IPS DF 6.9 (cell line): ENCODE measurements around the gene NT5M.

ENCODE experiments used
- DNase-seq: peaks from one replicate; pipeline ENCODE4 v3.0.0-alpha.2; 2013; ENCODE audit warnings: low read depth, low spot score
- H3K27ac ChIP-seq: one replicate; pipeline ENCODE4 v1.5.1; 2013; ENCODE audit warnings: low read length, control low read depth
- H3K27me3 ChIP-seq: 2 replicates; pipeline ENCODE4 v1.6.1; 2013; ENCODE audit warnings: mild to moderate bottlenecking, low read length; ENCODE audit not compliant: control insufficient read depth, insufficient read depth
- H3K36me3 ChIP-seq: 2 replicates; pipeline ENCODE4 v1.6.1; 2013; ENCODE audit warnings: low read length; ENCODE audit not compliant: control insufficient read depth, insufficient read depth
- H3K4me1 ChIP-seq: 2 replicates; pipeline ENCODE4 v1.6.1; 2013; ENCODE audit warnings: low read length; ENCODE audit not compliant: control insufficient read depth, insufficient read depth
- H3K4me3 ChIP-seq: 2 replicates; pipeline ENCODE4 v1.5.1; 2013; ENCODE audit warnings: mild to moderate bottlenecking, low read length
- H3K9me3 ChIP-seq: 2 replicates; pipeline ENCODE4 v1.6.1; 2013; ENCODE audit warnings: low read length, inconsistent platforms; ENCODE audit not compliant: control insufficient read depth, insufficient read depth
- WGBS: extraction: QIAGEN DNeasy Blood & Tissue Kit; methylation state at CpG from one replicate; pipeline ENCODE4 v1.1.7; 2013; ENCODE audit warnings: mixed read lengths, missing lambda C conversion rate; ENCODE audit not compliant: insufficient read length, insufficient coverage; 5-methylcytosine and 5-hydroxymethylcytosine counted together

Gene NT5M

GRCh38 chr17:17395885-17396284 lies 92.7 kb downstream of the NT5M start:
- DNase-seq = no peak
- no peaks in the 10 kb centered on the region for H3K4me1 ChIP-seq
- no peaks in the 10 kb centered on the region for H3K9me3 ChIP-seq
- WGBS = no CpG with 5 or more reads among the region's 6 CpGs
- H3K36me3 ChIP-seq = no peaks in the 10 kb centered on the region
- H3K4me3 ChIP-seq = no peak overlapping the region
- no peak overlapping the region for H3K27ac ChIP-seq
- H3K27me3 ChIP-seq = no peaks in the 10 kb centered on the region
